Cardiac muscle cell (in vitro differentiated cells and primary cell): ENCODE data around the gene CTIF. TPM values are rescaled to one million over a fixed set of nuclear protein-coding genes. Genes with fewer than 3 reads are reported as not detected.

Source experiments
- DNase-seq, 2 donors: peaks; one replicate each; pipeline versions ENCODE4 v3.0.0 to v3.0.0-alpha.2; 2010 to 2017; ENCODE audit warnings: low read depth in 1 of 2, low spot score in 1 of 2
- H3K27ac ChIP-seq: fragments of 200-600 bp; sonication (generic); 2 replicates; pipeline ENCODE4 v1.5.1; 2016
- H3K27me3 ChIP-seq: fragments of 200-600 bp; sonication (generic); 2 replicates; pipeline ENCODE4 v1.6.0; 2016; ENCODE audit warnings: control low read depth
- H3K36me3 ChIP-seq: fragments of 200-600 bp; sonication (generic); 2 replicates; pipeline ENCODE4 v1.5.1; 2016; ENCODE audit warnings: control low read depth
- H3K4me1 ChIP-seq: fragments of 200-600 bp; sonication (generic); 2 replicates; pipeline ENCODE4 v1.8.1; 2017; ENCODE audit warnings: low read depth, mild to moderate bottlenecking, mixed run types
- H3K4me3 ChIP-seq: fragments of 200-600 bp; sonication (generic); 2 replicates; pipeline ENCODE4 v1.5.1; 2016; ENCODE audit warnings: mild to moderate bottlenecking
- H3K9me3 ChIP-seq: fragments of 200-600 bp; sonication (generic); 2 replicates; pipeline ENCODE4 v1.5.1; 2017; ENCODE audit warnings: low read depth, mild to moderate bottlenecking, control low read depth
- polyA plus RNA-seq: library from polyadenylated mRNA; unstranded; fragments of >200 nt; fragmentation: Nextera tagmentation; extraction: Ambion mirVana; gene quantifications from 2 replicates; pipeline ENCODE4 v1.2.1, GENCODE V29; 2016
- total RNA-seq: library from RNA; depleted of rRNA; stranded (reverse); fragments of >200 nt; gene quantifications from 2 replicates; pipeline ENCODE4 v1.2.3, GENCODE V29; 2016
- TF ChIP-seq, protein P1 (sequence below): IDR thresholded peaks from 2 replicates; pipeline ENCODE4 v1.5.1; 2012; ENCODE audit warnings: low read depth, mild to moderate bottlenecking, low read length

Gene CTIF
- total and polyA plus RNA-seq, 2 experiments from 2014 or later = 16.5 to 22.0 TPM

- TF ChIP-seq, protein P1, sequence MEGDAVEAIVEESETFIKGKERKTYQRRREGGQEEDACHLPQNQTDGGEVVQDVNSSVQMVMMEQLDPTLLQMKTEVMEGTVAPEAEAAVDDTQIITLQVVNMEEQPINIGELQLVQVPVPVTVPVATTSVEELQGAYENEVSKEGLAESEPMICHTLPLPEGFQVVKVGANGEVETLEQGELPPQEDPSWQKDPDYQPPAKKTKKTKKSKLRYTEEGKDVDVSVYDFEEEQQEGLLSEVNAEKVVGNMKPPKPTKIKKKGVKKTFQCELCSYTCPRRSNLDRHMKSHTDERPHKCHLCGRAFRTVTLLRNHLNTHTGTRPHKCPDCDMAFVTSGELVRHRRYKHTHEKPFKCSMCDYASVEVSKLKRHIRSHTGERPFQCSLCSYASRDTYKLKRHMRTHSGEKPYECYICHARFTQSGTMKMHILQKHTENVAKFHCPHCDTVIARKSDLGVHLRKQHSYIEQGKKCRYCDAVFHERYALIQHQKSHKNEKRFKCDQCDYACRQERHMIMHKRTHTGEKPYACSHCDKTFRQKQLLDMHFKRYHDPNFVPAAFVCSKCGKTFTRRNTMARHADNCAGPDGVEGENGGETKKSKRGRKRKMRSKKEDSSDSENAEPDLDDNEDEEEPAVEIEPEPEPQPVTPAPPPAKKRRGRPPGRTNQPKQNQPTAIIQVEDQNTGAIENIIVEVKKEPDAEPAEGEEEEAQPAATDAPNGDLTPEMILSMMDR = no peak
These were observed 81.2 kb downstream of the CTIF start for GRCh38 chr18:48620071-48620470.

GRCh38 chr18:48621240-48621639, 82.4 kb downstream of the CTIF start:
- DNase-seq = peak in 1 of 2 donors; percentile 75
- Histone ChIP-seq H3K27me3 (no peaks in the 10 kb centered on the region), H3K4me1 (peaks cover 12% of the 10 kb centered on the region), H3K27ac (no peak overlapping the region), H3K9me3 (no peaks in the 10 kb centered on the region), H3K4me3 (no peak overlapping the region), H3K36me3 (no peaks in the 10 kb centered on the region)
- TF ChIP-seq, protein P1 = no peak

More at GRCh38 chr18:48620071-48620470, 81.2 kb downstream of the CTIF start:
- no peak overlapping the region for H3K4me3 ChIP-seq
- H3K27ac ChIP-seq = no peak overlapping the region
- H3K9me3 ChIP-seq = no peaks in the 10 kb centered on the region
- H3K4me1 ChIP-seq = peaks cover 15% of the 10 kb centered on the region
- no peak for DNase-seq
- H3K27me3 ChIP-seq = no peaks in the 10 kb centered on the region
- H3K36me3 ChIP-seq = no peaks in the 10 kb centered on the region

DNA sequence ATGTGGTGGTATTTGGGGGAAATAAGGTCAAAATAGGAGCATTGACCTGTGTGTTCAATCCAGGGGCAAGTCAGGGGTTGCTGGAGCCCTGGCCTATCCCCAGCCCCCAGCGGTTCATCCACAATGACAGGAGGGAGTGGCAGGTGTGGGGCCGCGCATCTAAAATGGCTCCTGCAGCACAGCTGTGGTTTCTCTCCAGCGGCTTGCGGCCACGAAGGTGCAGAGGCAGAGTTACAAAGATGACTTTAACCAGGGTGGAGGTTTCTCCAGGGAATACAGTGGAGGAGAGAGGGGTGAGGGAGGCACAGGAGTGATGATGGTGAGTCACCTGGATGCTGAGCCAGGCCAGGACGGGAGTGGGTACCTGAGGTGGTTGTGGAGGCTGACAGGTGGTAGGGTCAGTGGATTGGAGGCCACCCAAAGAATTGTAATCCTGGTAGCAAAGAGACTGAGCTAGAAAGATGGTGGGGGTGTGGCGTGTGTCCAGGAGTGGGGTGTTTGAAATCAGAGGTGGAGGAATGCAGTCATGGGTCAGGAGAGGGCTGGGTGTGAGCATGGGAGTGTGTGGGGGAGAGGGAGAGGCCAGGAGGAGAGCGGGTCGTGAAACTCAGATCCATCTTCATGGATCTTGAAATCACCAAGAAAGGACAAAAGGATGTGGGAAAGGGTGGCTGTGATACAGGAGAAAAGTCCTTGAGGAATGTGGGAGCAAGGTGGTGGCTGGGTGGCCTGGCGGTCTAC, 83.2 kb downstream of the CTIF start:
- TF ChIP-seq, protein P1 = no peak

GRCh38 chr18:48622911-48623431, 84.1 kb downstream of the CTIF start:
- Histone ChIP-seq H3K27me3 (no peaks in the 10 kb centered on the region), H3K4me3 (no peak overlapping the region), H3K27ac (no peak overlapping the region), H3K4me1 (no peaks in the 10 kb centered on the region), H3K36me3 (no peaks in the 10 kb centered on the region), H3K9me3 (no peaks in the 10 kb centered on the region)
- DNase-seq = no peak
- TF ChIP-seq, protein P1 = no peak

More for the DNA sequence above, 83.2 kb downstream of the CTIF start:
- H3K4me1 ChIP-seq = peaks cover 4% of the 10 kb centered on the region
- no peak for DNase-seq
- H3K27ac ChIP-seq = no peak overlapping the region
- no peaks in the 10 kb centered on the region for H3K27me3 ChIP-seq
- no peak overlapping the region for H3K4me3 ChIP-seq
- H3K36me3 ChIP-seq = no peaks in the 10 kb centered on the region
- H3K9me3 ChIP-seq = no peaks in the 10 kb centered on the region

DNA sequence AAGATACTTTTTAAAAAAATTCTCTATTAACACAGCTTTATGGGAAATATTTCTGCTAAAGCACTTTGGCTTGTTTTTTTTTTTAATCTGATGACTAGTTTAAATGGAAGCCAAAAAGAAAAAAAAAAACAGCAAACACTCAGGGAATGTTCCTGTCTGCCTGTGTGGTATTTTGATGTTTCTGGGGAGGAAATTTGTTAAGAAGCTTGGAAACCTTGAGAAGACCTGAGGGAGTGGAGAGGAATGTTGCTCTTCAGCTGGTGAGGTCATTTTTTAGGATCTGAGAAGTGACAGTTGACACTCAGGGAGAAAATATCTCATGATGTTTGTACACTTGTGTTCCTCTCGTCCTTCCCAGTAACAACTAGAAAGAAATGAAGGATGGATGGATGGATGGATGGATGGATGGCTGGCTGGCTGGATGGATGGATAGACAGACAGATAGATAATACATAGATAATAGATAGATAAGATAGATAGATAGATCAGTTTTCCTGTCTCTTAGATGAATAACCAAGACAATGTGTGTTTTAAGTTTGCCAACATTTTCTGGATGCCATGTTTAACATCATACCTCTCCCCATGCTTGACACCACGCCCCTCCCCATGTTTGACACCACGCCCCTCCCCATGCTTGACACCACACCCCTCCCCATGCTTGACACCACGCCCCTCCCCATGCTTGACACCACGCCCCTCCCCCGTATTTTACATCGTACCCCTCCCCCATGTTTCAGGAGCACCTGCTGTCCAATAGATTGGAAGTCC, 84.8 kb downstream of the CTIF start:
- peak in 1 of 2 donors; percentile 87 for DNase-seq
- Histone ChIP-seq H3K27ac (no peak overlapping the region), H3K9me3 (no peaks in the 10 kb centered on the region), H3K27me3 (no peaks in the 10 kb centered on the region), H3K4me1 (no peaks in the 10 kb centered on the region), H3K36me3 (no peaks in the 10 kb centered on the region), H3K4me3 (no peak overlapping the region)
- TF ChIP-seq, protein P1 = no peak
